Ascending aorta (tissue), 2 donors: ENCODE data around the gene RBM48. TPM values are rescaled to one million over a fixed set of nuclear protein-coding genes. Genes with fewer than 3 reads are reported as not detected.

Source experiments
- DNase-seq, 2 donors: peaks; one replicate each; pipeline ENCODE4 v3.0.0-alpha.2; 2019; ENCODE audit warnings: low spot score in 2 of 2
- H3K27ac ChIP-seq, 2 donors: fragments of 200-600 bp; sonication (generic); one replicate each; pipeline ENCODE4 v1.5.1; 2016 to 2017; ENCODE audit warnings: mild to moderate bottlenecking in 1 of 2
- H3K27me3 ChIP-seq: fragments of 200-600 bp; sonication (generic); one replicate; pipeline ENCODE4 v1.5.1; 2017
- H3K36me3 ChIP-seq, 2 donors: fragments of 200-600 bp; sonication (generic); one replicate each; pipeline ENCODE4 v1.5.1; 2016
- H3K4me1 ChIP-seq, 2 donors: fragments of 200-600 bp; sonication (generic); one replicate each; pipeline ENCODE4 v1.5.1; 2016 to 2017; ENCODE audit warnings: mild to moderate bottlenecking in 1 of 2
- H3K4me3 ChIP-seq, 2 donors: fragments of 200-600 bp; sonication (generic); one replicate each; pipeline ENCODE4 v1.5.1; 2016 to 2017; ENCODE audit warnings: mild to moderate bottlenecking in 1 of 2
- H3K9me3 ChIP-seq, 2 donors: fragments of 200-600 bp; sonication (generic); one replicate each; pipeline ENCODE4 v1.5.1; 2016
- CTCF ChIP-seq, 3 experiments: fragments of 200-600 bp in 2 of 3; fragments of 450-650 bp in 1 of 3; sonication (generic) in 2 of 3; IDR thresholded peaks; one replicate each; pipeline ENCODE4 v1.5.1; 2016 to 2019; ENCODE audit warnings: antibody characterized with exemption in 3 of 3, mild to moderate bottlenecking in 1 of 3, moderate library complexity in 1 of 3
- intact Hi-C: fragments of 100-400 bp; cut with DNase I; formaldehyde crosslinking; loops from one replicate; pipeline ENCODE4 v1.15.1; 2023
- total RNA-seq: library from RNA; depleted of rRNA; stranded (reverse); fragments of >200 nt; gene quantifications from one replicate; pipeline ENCODE4 v1.1.0, GENCODE V29; 2016

The RBM48 gene
- total RNA-seq, 1 donor from 2014 or later: 2.2 TPM

GRCh38 chr7:92489634-92490033 is 39.0 kb upstream of the RBM48 start:
- DNase-seq: no peak
- H3K27me3 ChIP-seq: no peaks in the 10 kb centered on the region
- no peak overlapping the region for H3K27ac ChIP-seq
- no peaks in the 10 kb centered on the region for H3K4me1 ChIP-seq
- H3K4me3 ChIP-seq: no peak overlapping the region
- intact Hi-C loops: no loop called here
- TF ChIP-seq CTCF (IDR thresholded peaks at IDR 0.05): no peak
- H3K36me3 ChIP-seq: peaks cover 43 to 85% of the 10 kb centered on the region in 2 donors
- H3K9me3 ChIP-seq: no peaks in the 10 kb centered on the region

GRCh38 chr7:92496876-92497275 is 31.7 kb upstream of the RBM48 start:
- Histone ChIP-seq H3K9me3 (no peaks in the 10 kb centered on the region), H3K4me1 (no peaks in the 10 kb centered on the region), H3K36me3 (peaks cover 39 to 84% of the 10 kb centered on the region in 2 donors), H3K4me3 (no peak overlapping the region), H3K27ac (no peak overlapping the region), H3K27me3 (no peaks in the 10 kb centered on the region)
- no peak for DNase-seq
- intact Hi-C loops: no loop called here
- no peak for TF ChIP-seq CTCF (IDR thresholded peaks at IDR 0.05)

GRCh38 chr7:92498557-92498956 is 30.0 kb upstream of the RBM48 start:
- peaks cover 44 to 73% of the 10 kb centered on the region in 2 donors for H3K36me3 ChIP-seq
- intact Hi-C loops: no loop called here
- H3K4me1 ChIP-seq: no peaks in the 10 kb centered on the region
- no peaks in the 10 kb centered on the region for H3K9me3 ChIP-seq
- H3K27ac ChIP-seq: no peak overlapping the region
- H3K4me3 ChIP-seq: no peak overlapping the region
- TF ChIP-seq CTCF (IDR thresholded peaks at IDR 0.05): no peak
- no peaks in the 10 kb centered on the region for H3K27me3 ChIP-seq
- DNase-seq: no peak

- Histone ChIP-seq H3K27ac (no peak overlapping the region), H3K4me3 (no peak overlapping the region), H3K36me3 (peaks cover 63 to 64% of the 10 kb centered on the region in 2 donors), H3K4me1 (no peaks in the 10 kb centered on the region), H3K9me3 (no peaks in the 10 kb centered on the region), H3K27me3 (no peaks in the 10 kb centered on the region)
- no peak for TF ChIP-seq CTCF (IDR thresholded peaks at IDR 0.05)
- no peak for DNase-seq
- intact Hi-C loops: no loop called here
Observed at GRCh38 chr7:92503767-92504166, 24.8 kb upstream of the RBM48 start.

- Histone ChIP-seq H3K4me3 (no peak overlapping the region), H3K27ac (no peak overlapping the region), H3K27me3 (no peaks in the 10 kb centered on the region), H3K36me3 (peaks cover 55 to 56% of the 10 kb centered on the region in 2 donors), H3K9me3 (no peaks in the 10 kb centered on the region), H3K4me1 (no peaks in the 10 kb centered on the region)
- no peak for TF ChIP-seq CTCF (IDR thresholded peaks at IDR 0.05)
- intact Hi-C loops: no loop called here
- DNase-seq: no peak
Observed at GRCh38 chr7:92504563-92504962, 24.0 kb upstream of the RBM48 start.

- no peak for DNase-seq
- Histone ChIP-seq H3K36me3 (peaks cover 41 to 54% of the 10 kb centered on the region in 2 donors), H3K4me1 (no peaks in the 10 kb centered on the region), H3K27ac (no peak overlapping the region), H3K9me3 (no peaks in the 10 kb centered on the region), H3K27me3 (no peaks in the 10 kb centered on the region), H3K4me3 (no peak overlapping the region)
- intact Hi-C loops: no loop called here
- no peak for TF ChIP-seq CTCF (IDR thresholded peaks at IDR 0.05)
Observed at GRCh38 chr7:92506363-92506762, 22.2 kb upstream of the RBM48 start.
